ENCODE data around the gene GMDS.

DNA sequence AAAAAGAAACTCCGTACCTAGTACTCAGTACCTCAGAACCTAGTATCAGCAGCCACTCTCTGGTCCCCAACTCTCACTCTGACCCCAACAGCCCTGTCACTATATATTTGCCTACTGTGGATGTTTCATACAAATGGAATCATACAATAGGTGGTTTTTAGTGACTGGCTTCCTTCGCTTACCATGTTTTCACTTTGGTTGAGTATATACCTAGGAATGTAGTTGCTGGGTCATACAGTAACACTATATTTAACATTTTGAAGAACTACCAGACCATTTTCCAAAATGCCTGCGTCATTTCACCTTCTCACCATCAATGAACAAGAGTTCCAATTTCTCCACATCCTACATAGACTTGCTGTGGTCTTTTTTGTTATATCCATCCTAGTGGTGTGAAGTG is 283.2 kb downstream of the GMDS start:
- TF ChIP-seq, protein P1, sequence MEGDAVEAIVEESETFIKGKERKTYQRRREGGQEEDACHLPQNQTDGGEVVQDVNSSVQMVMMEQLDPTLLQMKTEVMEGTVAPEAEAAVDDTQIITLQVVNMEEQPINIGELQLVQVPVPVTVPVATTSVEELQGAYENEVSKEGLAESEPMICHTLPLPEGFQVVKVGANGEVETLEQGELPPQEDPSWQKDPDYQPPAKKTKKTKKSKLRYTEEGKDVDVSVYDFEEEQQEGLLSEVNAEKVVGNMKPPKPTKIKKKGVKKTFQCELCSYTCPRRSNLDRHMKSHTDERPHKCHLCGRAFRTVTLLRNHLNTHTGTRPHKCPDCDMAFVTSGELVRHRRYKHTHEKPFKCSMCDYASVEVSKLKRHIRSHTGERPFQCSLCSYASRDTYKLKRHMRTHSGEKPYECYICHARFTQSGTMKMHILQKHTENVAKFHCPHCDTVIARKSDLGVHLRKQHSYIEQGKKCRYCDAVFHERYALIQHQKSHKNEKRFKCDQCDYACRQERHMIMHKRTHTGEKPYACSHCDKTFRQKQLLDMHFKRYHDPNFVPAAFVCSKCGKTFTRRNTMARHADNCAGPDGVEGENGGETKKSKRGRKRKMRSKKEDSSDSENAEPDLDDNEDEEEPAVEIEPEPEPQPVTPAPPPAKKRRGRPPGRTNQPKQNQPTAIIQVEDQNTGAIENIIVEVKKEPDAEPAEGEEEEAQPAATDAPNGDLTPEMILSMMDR (conservative IDR thresholded peaks at IDR 0.05; ENCODE audit: low read length) = no peak
- no peak for TF ChIP-seq EZH2phosphoT487 (IDR thresholded peaks at IDR 0.05; ENCODE audit: borderline replicate concordance)

Measured in Loucy (cell line).